ENCODE data around the gene TBC1D2B. TPM values are rescaled to one million over a fixed set of nuclear protein-coding genes. Genes with fewer than 3 reads are reported as not detected.

TBC1D2B gene
- total RNA-seq, 1 donor from 2014 or later: 11.7 TPM

- intact Hi-C loops (cut with micrococcal nuclease): loop anchor here (10.0 kb wide), 1 partner anchor 97 kb away; no protein-coding TSS in a partner anchor
- H3K27ac ChIP-seq (replicated peaks): no peak overlapping the region
These were observed 24.7 kb upstream of the TBC1D2B start for GRCh38 chr15:78102211-78102610.

GRCh38 chr15:78101423-78102105, 24.1 kb upstream of the TBC1D2B start:
- intact Hi-C loops (cut with micrococcal nuclease): loop anchor here (10.0 kb wide), 1 partner anchor 97 kb away; no protein-coding TSS in a partner anchor
- H3K4me3 ChIP-seq: no peak overlapping the region
- TF ChIP-seq CTCF (IDR thresholded peaks at IDR 0.05; ENCODE audit: borderline replicate concordance): no peak
- no peaks in the 10 kb centered on the region for H3K36me3 ChIP-seq
- DNase-seq: no peak
- no peaks in the 10 kb centered on the region for H3K27me3 ChIP-seq (ENCODE audit: low read depth)
- no peaks in the 10 kb centered on the region for H3K4me1 ChIP-seq
- no peak overlapping the region for H3K27ac ChIP-seq (replicated peaks)
- no peaks in the 10 kb centered on the region for H3K9me3 ChIP-seq (replicated peaks)

More at GRCh38 chr15:78102211-78102610, 24.7 kb upstream of the TBC1D2B start:
- Histone ChIP-seq H3K27me3 (ENCODE audit: low read depth) (no peaks in the 10 kb centered on the region), H3K4me3 (no peak overlapping the region), H3K36me3 (no peaks in the 10 kb centered on the region), H3K9me3 (replicated peaks) (no peaks in the 10 kb centered on the region), H3K4me1 (no peaks in the 10 kb centered on the region)
- no peak for DNase-seq
- TF ChIP-seq CTCF (IDR thresholded peaks at IDR 0.05; ENCODE audit: borderline replicate concordance): no peak

GRCh38 chr15:78100886-78101285, 23.4 kb upstream of the TBC1D2B start:
- H3K27me3 ChIP-seq (ENCODE audit: low read depth): no peaks in the 10 kb centered on the region
- no peaks in the 10 kb centered on the region for H3K36me3 ChIP-seq
- TF ChIP-seq CTCF (IDR thresholded peaks at IDR 0.05; ENCODE audit: borderline replicate concordance): no peak
- intact Hi-C loops (cut with micrococcal nuclease): loop anchor here (10.0 kb wide), 1 partner anchor 96 kb away; no protein-coding TSS in a partner anchor
- no peak for DNase-seq
- H3K27ac ChIP-seq (replicated peaks): no peak overlapping the region
- no peaks in the 10 kb centered on the region for H3K4me1 ChIP-seq
- H3K9me3 ChIP-seq (replicated peaks): no peaks in the 10 kb centered on the region
- H3K4me3 ChIP-seq: no peak overlapping the region

GRCh38 chr15:78098131-78098755, 20.7 kb upstream of the TBC1D2B start:
- Histone ChIP-seq H3K4me1 (peaks cover 8% of the 10 kb centered on the region), H3K36me3 (no peaks in the 10 kb centered on the region), H3K27ac (replicated peaks) (no peak overlapping the region), H3K27me3 (ENCODE audit: low read depth) (no peaks in the 10 kb centered on the region), H3K4me3 (no peak overlapping the region), H3K9me3 (replicated peaks) (no peaks in the 10 kb centered on the region)
- no peak for TF ChIP-seq CTCF (IDR thresholded peaks at IDR 0.05; ENCODE audit: borderline replicate concordance)
- DNase-seq: no peak
- intact Hi-C loops (cut with micrococcal nuclease): no loop called here

GRCh38 chr15:78097667-78098066, 20.2 kb upstream of the TBC1D2B start:
- Histone ChIP-seq H3K36me3 (no peaks in the 10 kb centered on the region), H3K27me3 (ENCODE audit: low read depth) (no peaks in the 10 kb centered on the region), H3K9me3 (replicated peaks) (no peaks in the 10 kb centered on the region), H3K4me3 (no peak overlapping the region), H3K27ac (replicated peaks) (no peak overlapping the region), H3K4me1 (peaks cover 14% of the 10 kb centered on the region)
- TF ChIP-seq CTCF (IDR thresholded peaks at IDR 0.05; ENCODE audit: borderline replicate concordance): no peak
- intact Hi-C loops (cut with micrococcal nuclease): no loop called here
- DNase-seq: no peak
